DMS114 treated with DMSO at 0.1 percent for 48 hours (cell line): ENCODE data around the gene ENPP6.
"Not testable (repeated sequence)": the region's sequence is repeated elsewhere in the genome, so short reads cannot be mapped to it uniquely, and the experiment has no call there.

Experiments used
- DNase-seq: peaks from one replicate; lab custom pipeline; 2025; ENCODE audit not compliant: unreplicated experiment; lab: John Stamatoyannopoulos, UW

The ENPP6 gene

DNA sequence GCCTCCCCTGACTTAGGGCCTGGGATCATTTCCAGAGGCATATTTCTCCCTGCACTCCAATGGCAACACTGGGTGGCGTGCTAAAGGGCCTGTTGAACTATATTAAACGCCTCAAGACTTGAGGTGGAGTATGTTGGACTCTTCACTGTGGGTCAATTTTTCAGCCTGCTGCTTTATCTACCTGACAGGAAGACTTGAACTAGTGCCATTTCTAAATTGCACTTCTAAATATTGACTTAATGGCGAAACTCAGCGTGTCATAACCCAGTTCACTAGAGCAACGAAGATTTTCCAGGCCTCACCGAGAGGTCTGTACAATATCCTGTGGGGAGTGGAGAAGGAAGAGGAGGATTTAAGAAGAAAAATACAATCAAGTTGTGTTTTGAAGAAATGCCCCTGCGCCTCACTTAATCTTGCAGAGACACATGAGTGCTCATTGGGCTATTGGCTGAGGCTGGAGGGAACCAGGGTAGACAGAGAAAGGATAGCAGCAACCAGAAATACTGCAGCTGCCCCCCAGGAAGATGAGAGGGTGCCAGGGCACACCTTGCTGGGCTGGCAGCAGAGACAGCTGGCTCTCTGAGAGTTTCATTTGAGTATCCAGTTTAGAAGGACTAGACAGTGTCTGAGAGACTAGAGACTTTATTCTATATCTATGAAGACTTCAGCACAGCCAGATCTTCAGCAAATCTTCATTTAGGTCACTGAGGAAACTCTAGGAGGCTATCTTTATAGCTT lies 67.4 kb downstream of the ENPP6 start:
- DNase-seq, result no peak

DNA sequence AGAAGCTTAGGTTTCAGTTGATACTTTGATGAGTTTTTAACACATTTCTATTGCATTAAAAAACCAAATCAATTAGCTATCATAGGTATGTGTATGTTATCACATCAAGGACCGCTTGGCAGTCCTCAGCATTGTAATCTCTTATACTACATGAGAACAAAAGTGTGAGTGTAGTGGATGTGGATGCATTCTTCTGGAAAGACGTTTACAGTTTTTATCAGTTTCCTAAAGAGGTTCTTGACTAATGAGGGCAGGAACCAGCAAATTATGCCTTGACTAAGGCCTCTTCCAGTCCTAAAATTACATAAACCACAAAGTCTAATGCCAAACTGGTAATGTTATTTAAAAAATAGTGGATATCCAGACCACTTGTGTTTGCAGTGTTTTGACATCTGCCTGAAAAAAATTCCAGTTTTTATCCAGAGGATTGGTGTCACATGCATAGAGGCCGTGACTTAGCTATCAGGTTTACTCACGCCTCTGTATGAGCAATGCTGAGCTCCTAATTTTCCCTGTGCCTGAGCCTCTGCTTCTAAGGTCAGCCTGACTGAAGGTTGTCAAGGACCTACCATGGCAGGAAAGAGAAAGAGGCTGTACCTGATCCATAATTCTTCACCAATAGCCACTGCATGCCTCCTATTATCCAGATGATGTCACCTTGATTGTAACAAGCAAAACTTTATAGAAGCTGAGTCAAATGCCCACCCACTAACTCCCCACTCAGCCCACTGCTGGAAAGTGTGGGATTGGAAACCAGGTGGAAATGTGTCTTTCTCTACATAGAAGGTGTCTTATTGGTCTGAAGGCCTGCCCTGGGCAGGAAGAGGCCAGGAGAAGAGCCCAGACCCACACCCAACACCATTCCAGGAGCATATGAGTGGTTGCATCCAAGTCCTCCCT lies 68.7 kb downstream of the ENPP6 start:
- no peak for DNase-seq

DNA sequence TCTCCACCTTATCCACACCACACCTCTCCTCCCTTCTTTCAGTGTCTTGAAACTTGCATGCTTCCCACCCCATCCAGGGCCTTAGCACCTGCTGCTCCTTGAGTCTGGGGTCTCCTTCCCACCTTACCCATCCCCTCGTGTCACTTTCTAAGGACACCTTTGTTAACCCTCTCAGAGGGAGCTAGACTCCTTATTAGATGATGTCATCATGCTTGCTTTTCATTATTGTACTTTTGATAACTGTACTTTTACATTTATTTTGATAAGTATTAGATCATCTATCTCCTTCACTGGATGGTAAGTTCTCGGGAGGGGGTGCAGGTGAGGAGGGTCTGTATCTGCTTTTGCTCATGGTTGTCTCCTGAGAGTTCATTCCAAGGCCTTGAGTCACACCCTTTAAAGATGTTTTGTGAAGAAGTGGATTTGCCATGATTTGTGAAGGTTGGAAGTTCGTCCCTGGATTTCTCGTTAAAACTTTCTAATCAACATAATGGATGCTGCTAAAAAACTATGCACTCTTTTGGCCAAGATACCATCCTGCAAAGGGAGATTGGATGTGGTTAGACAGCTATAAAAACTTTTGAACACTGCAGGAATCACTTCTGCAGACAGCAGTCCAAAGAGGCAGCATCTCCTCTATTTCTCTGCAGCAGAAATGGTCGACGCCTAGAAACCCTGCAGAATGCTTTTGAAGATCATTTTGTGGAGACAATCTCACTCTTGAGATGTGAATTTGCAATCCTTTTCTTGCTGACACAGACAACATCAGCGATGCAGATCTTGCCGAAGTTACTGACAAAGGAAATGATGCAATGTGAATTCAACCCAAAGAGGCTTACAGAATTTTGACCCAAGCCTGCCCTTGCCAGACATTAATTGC lies 69.6 kb downstream of the ENPP6 start:
- no peak for DNase-seq

DNA sequence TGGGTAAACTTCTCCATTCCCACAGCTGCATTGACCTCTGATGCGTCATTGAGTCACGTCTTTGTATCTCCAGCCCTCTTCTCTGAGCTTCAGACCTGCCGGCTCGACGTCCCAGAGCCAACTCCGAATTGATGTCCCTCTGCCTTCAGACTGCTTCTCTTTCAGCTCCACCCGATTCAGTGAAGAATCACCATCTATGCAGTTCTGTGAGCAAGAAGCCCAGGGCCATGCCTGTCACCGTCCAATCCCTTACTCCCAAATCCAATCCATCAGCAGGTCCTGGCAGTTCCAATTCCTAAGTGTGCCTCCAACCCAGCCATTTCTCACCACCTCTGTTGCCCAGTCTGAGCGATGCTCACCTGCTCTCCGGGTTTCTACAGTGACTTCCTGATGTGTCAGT lies 70.7 kb downstream of the ENPP6 start:
- DNase-seq, result no peak

DNA sequence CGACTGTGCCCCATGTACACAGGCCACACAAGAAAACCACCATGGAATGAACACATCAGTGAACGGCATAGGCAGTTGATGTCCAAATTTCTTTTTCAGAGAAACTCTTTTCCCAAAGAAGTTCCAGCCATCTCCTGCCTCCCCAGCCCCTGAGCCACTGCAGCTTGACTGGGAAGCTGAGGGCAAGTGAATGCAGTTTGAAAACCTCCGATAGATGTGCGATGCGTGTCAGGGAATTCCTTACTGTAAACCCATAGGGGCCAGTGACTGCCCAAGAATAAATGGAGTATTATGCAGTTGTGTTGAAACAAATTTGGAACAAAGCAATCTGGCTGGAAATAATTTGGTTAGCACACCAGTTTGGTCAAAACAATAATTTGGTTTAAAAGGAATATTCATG lies 72.1 kb downstream of the ENPP6 start:
- DNase-seq, result no peak

DNA sequence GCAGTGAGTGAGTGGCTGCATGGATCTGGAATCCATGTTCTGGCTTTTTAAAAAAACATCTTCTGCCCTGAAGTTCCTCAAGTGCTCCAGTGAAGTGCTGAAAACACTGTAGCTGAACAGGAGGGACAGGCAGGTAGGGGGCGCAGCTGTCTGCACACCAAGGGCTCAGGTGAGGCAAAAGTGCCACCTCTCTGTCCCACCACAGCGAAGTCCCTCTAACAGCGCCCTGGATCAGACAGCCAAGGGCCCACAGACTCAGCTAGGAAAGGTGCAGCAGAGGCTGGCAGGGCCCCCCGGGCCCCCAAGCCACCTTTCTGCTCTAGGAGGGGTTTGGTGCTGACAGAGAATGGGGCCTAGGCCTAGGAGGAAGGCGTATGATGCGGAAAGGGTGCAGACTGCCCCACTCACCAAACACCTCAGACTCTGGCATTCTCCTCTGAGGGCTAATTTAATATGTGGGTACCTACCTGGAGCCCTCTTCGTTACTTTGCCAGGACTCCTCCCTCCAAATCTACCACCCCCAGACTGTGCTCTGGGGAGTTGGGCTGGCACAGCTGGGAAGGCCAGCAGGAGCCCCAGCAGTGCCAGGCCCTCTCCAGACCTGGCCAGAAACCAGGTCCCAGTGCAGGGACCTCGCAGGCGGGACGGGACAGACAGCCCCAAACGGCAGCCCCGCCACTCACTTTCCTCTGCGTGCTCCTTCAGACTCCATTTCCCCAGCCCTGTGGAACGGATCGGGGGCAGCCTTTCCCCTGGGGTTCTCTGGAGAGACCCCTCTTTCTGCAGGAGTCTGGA lies 73.7 kb downstream of the ENPP6 start:
- no peak for DNase-seq

DNA sequence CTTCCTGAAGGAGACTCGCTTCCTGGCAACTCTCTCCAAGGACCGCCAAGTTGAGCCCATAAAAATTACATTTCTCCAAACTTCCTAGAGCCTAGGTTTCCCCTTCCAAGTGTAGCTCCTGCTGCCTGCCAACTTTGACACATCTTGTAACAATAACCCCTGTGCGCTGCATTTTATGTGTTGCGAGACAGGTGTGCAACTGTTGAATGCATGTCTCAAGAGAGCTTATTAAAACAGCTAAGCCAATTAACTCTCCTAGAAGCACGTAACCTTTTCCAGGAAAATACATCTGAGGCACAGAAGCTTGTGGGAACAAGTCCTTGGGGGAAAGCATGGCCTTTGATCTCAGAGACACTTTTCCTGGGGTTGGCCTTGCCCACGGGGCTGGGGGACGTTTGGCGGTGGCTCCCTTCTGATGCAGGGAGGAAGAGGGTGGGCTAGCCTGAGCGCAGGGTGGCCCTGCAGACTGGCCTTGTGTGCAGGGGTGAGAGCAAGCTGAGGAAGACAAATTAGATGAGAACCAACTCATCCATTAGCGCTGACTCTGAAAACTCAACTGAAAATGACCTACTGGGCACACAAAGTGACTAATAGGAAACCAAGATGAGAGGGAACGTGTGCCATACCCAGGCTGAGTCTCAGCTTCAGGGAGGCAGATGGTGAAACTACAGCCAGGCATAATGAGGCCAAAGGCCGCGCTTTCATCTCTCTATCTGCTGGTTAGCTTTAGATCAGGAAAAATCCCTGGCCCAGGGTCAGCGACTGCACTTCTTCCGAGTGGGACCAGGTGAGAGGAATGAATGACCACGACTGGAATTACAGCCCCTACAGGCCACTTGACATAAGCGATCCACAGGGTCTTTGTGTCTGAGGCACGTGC lies 75.3 kb downstream of the ENPP6 start:
- no peak for DNase-seq

DNA sequence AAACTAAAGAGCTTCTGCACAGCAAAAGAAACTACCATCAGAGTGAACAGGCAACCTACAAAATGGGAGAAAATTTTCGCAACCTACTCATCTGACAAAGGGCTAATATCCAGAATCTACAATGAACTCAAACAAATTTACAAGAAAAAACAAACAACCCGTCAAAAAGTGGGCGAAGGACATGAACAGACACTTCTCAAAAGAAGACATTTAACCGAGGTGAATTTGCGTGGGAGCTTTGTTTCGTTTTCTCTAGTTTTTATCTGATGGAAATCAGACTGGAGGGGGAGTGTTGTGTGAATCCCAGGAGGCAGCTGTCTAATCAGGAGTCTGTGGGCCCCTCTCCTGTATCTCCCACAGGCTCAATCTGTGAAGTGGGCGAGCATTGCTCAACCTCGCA lies 76.8 kb downstream of the ENPP6 start:
- not testable (repeated sequence) for DNase-seq

DNA sequence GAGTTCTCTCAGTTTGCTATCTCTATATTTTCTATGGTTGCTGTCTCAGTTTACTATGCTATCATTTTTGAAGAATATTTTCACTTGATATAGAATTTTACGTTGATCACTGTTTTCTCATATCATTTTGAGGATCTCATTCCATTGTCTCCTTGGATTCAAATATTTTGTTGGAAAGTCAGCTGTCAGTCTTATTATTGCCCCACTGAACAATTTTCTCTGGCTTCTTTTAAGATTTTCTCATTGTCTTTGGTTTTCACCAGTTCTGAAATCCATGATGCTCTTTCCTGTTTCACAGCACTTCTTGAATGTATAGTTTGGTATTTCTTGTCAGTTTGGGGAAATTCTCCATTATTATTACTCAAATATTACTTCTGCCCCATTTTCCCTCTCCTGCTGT lies 81.1 kb downstream of the ENPP6 start:
- DNase-seq, result no peak

DNA sequence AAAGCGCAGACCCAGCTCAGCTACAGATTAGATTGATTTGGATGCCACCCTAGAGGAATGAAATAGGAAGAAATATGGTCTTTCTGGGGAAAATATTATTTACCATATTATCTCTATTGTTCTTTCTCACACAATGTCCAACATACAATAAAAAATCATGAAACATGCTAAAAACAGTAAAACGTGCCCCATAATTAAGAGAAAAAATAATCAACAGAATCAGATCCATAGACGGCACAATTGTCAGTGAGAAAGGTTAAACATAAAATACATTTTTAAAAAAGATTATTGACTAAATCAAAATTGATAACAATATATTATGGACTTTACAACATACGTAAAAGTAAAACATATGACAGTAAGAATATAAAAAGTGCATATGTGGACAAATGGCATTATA lies 90.9 kb downstream of the ENPP6 start:
- no peak for DNase-seq

DNA sequence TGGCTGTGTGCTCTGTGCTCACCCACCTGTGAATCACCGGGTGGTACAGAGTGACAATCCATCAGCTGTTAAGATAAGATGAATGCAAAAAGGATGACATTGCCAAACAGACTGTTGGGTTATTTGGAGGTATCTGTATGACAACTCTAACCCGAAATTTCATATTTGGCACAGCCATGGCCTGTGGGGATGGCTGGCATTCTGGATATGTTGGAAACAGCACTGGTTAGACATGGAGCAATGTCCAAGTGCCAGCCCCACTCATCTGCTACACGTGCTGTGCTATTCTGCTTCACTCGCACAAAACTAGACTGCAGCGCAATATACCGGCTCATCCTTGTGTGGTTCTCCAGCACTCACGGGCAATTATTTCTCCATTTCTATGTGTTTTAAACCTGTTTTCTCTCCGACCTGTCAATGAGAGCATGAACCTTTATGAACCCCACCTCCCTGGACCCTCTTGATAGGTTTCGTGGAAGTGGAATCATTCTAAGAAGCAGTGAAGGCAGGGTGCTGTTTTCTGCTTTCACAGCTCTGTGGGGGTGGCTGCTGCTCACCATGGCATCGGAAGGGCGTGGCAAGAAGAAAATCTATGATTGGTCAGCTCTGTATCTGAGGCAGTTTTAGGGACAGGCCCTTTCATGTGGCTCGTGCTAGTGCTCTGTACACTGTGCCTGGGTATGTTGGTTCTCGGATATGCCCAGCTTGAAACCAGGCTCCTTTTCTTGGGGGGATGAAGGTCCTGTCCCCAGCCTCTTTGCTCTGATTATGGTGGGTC lies 94.9 kb downstream of the ENPP6 start:
- no peak for DNase-seq

DNA sequence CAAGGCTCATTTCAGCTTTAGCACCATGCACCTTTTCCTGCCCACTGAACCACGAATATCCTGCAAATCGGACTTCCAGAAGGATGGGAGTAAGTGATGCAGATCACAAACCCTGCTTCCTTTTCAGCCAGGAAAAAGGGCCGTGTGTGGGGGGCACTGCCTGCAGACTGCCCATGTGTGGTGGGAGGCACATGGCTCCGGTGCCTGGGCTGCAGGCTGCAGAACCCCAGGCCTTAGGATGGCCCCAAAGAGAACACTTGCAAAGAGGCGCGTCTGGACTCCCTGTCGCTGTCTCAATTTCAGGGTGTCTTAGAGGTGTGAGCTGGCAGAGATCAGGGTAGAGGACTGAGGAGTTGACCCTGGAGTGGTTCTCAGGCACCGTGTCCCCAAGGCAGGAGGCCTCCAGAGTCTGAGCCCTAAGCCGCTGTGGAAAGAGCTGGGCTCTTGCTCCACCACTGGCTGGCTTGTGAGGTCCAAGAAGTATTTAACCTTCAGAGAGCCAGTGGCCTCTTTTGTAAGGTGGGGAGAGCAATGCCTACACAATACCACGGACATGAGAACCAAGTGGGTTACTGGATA lies 97.0 kb downstream of the ENPP6 start:
- no peak for DNase-seq

DNA sequence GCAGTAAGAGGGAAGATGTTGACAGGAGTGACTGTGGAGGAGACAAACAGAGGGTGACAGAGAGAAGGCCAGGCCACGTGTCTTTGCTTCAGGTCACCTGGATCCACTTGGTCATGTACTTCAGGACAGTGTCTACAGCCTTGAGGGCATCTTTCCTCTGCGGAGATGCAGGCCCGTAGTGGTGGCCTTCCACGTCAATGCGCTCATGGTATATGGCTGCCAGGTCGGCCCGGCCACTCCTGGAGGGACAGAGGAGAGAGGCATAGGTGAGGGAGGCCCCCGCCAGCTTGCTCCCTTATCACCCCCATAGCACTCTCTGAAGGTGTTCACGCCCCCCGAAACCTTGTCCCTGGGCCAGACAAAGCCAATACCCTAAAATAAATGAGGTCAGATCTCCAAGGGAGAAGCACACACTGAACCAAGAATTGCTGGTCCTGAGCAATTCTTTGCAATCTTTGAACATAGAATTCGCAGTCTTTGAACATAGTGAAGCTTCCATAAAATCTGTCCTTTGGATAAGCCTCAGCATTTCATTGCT lies 99.9 kb downstream of the ENPP6 start:
- no peak for DNase-seq

DNA sequence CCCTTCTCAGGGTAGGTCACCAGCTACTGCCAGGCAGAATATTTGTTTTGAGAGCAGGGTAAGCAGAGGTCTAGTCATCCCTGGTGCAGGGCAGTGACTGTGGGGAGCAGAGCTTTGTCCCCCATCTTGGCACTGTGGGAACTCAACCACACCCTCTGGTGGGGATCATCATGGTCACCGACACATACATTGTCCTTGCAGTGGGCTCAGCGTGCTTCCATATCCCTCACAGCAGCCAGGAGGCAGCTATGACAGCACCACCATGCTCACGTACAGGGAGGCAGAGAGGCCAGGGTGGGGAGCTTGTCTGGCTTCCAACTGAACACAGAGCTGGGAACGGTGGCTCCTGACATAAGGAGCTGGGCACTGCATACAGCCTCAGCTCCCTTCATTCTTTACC lies 102.3 kb downstream of the ENPP6 start:
- no peak for DNase-seq

DNA sequence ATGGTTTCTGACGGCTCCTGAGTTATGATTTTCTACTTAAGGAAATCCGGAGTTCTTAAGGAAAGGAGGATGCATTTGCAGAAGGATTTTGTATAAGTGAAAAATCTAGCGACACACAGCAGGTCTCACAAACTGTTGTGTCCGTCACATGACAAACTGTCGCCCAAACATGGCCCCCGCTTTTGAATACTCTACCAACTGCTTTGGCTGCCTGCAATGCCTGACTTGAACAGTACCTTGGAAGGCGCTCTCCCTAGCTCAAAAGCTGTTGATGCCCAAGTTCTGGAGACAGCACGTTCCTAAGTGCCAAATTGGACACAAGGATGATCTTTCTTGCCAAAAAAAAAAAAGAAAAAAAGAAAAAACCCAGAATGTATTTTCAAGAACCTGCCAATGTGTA lies 103.2 kb downstream of the ENPP6 start:
- DNase-seq, result no peak

DNA sequence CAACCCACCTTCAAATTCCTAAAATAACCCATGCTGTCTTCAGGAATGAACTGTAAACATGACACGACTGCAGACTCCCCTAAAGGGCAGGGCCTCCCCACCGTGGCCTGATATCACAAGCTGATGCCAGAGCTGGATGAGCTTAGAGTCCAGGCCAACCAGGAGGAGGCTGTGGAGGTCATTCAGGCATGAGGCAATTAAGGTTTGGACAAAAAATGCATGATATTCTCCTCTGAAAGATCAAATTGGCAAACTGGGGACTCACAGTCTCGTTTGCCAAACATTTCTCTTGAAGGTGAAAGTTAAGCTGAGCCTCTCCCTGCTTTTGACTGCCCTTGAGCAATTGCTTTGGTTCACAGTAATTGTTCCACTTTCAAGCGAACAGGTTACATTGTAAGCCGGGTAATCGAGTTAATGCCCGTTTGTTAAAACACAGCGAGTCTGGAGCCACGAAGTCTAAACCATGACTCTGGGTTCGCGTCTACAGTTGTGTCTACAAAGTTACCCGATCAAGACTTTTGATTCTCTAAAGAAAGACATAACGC lies 105.6 kb downstream of the ENPP6 start:
- DNase-seq, result no peak

DNA sequence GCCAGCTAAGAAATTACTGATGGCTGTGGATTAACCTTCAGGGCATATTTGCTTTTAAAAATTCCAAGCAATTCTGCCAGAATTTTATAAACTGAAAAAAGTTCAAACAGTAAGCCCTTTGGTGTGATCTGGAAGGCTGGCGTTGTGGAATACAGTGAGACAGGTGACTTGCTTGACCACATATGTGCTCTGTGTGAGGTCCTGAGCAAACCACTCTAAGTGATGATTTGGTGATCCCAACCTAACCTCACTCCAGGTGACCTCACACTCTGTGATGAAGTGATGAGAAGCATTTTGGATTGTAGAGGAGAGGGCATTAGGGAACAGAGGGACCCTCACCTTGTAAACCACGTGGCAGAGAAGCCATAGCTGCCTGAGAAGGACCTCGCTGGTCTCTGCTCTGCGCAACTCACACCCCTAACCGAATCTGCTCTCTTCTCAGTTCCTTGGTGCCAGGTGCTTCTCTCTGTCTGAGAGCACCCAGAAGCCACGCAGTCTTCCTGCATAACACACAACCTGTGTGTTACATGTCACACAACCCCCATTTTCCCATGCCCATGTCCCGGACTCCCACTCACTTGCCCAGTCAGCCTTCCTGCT lies 106.3 kb downstream of the ENPP6 start:
- DNase-seq, result no peak
